Cortex of kidney (tissue), 1 donor: ENCODE data around the gene ACTL9.
"Not testable (repeated sequence)": the region's sequence is repeated elsewhere in the genome, so short reads cannot be mapped to it uniquely, and the experiment has no call there.

ENCODE experiments used
- DNase-seq: peaks from one replicate; lab custom pipeline; 2025; lab: John Stamatoyannopoulos, UW

ACTL9 gene

DNA sequence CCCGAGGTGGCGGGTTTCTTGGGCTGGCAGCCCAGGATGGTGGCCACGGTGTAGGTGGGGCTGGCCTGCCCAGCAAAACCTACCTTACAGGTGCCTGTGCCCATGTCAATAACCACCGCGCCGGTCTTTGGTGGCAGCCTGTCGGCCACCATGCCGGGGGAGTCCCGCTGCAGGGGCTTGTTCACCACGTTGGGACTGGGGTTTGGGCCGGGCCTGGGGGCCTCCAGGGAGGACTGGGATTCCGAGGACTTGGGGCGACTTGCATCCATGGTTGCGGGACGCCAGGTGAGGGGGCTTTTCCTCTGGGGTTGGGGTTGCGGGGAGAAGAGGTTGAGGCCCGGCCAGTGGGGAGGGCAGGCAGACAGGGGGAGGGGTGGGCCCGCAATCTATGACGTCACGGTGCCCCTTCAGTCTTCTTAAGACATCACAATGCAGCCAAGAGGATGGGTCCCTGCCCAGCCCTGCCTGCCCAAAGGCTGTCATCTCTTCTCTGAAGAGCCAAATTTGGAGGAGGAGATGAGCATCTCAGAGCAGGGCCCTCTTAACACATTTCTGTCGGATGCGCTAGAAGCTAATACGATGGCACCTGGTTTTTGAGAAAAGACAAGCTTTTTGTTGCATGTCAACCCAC is at the start of gene ACTL9:
Gene ACTL9 (minus strand): TSS at position 363 of the 631 bp plus-strand sequence. CDS start 94 bp downstream, at position 269.
- DNase-seq = no peak

DNA sequence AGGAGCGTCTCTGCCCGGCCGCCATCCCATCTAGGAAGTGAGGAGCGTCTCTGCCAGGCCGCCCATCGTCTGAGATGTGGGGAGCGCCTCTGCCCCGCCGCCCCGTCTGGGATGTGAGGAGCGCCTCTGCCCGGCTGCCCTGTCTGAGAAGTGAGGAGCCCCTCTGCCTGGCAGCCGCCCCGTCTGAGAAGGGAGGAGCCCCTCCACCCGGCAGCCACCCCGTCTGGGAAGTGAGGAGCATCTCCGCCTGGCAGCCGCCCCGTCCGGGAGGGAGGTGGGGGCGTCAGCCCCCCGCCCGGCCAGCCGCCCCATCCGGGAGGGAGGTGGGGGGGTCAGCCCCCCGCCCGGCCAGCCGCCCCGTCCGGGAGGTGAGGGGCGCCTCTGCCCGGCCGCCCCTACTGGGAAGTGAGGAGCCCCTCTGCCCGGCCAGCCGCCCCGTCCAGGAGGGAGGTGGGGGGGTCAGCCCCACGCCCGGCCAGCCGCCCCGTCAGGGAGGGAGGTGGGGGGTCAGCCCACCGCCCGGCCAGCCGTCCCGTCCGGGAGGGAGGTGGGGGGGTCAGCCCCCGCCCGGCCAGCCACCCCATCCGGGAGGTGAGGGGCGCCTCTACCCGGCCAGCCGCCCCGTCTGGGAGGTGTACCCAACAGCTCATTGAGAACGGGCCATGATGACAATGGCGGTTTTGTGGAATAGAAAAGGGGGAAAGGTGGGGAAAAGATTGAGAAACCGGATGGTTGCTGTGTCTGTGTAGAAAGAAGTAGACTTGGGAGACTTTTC is 40.9 kb upstream of the ACTL9 start:
- DNase-seq = not testable (repeated sequence)

GRCh38 chr19:8738377-8738776 is 39.8 kb upstream of the ACTL9 start:
- DNase-seq = no peak

GRCh38 chr19:8731428-8732169 is 33.0 kb upstream of the ACTL9 start:
- DNase-seq = no peak

DNA sequence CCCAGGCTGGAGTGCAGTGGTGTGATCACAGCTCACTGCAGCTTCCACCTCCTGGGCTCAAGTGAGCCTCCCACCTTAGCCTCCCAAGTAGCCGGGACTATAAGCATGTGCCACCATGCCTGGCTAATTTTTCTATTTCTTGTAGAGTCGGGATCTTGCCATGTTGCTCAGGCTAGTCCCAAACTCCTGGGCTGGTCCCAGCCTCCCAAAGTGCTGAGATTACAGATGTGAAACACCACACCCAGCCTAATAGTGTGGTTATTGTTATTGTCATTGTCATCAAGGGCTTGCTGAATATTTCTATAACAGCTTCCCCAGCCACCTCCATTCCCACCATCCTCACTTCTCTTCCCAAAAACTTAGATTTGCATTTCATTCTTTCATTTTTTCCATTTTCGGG is 25.7 kb upstream of the ACTL9 start:
- no peak for DNase-seq

GRCh38 chr19:8722032-8722431 is 23.4 kb upstream of the ACTL9 start:
- DNase-seq = no peak

GRCh38 chr19:8721334-8721733 is 22.7 kb upstream of the ACTL9 start, which contains the start of gene OR2Z1:
OR2Z1 (plus strand) TSS chr19:8721634; CDS start chr19:8731029, 9,395 bp downstream.
- no peak for DNase-seq

- DNase-seq = not testable (repeated sequence)
Observed at GRCh38 chr19:8710337-8710736, 11.7 kb upstream of the ACTL9 start.

DNA sequence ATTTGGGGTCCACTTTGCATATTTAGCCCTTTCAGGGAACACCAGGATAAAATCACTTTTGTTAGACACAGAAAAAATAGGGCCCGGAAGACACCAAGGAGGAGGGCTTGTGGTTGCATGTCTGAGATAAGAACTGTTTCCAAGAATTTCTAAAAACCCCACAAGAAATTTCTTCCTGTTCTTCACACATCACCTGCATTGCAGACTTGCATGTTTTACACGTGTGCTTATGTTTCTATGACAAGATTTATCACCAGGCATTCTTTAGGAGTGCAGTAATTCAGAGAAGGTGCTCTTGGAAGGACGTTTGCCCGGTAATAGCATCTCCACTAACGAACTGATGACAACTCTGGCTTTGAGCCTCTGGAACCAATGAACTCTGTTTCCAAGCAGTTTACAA is 7.1 kb upstream of the ACTL9 start:
- no peak for DNase-seq

DNA sequence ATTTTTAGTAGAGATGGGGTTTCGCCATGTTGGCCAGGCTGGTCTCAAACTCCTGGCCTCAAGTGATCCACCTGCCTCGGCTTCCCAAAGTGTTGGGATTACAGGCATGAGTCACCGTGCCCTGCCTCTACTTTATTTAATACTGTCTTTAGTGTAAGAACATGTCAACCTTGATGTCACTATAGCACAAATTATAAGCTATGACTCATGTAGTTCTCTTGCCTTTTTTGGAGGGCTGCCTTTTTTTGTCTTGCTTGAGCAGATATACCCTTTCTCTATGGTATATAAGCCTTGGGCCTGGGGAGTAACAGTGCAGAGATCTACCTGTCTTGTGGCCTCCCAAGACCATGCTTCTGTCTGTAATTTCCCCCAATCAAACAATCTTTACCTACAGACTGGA is 6.7 kb upstream of the ACTL9 start:
- not testable (repeated sequence) for DNase-seq

GRCh38 chr19:8703223-8703622 is 4.6 kb upstream of the ACTL9 start:
- no peak for DNase-seq

DNA sequence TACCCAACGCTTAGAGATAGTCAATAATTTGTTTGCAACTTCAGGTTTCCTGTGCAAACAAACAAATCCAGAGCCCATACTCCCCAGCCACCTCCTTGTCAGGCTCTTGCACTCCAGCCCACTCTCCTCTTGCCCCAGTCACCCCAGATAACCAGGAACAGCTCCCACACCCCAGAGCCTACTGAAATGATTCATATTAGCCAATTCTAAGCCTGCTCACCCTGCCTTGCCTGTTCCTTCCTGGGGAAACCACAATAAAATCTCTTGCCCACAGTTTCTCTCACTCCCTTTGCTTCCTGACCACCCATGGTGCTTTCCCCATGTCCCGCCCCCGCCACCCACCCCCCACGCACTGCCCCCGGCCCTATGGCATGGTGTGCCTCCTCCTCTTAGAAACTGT is 3.8 kb upstream of the ACTL9 start:
- DNase-seq = no peak

DNA sequence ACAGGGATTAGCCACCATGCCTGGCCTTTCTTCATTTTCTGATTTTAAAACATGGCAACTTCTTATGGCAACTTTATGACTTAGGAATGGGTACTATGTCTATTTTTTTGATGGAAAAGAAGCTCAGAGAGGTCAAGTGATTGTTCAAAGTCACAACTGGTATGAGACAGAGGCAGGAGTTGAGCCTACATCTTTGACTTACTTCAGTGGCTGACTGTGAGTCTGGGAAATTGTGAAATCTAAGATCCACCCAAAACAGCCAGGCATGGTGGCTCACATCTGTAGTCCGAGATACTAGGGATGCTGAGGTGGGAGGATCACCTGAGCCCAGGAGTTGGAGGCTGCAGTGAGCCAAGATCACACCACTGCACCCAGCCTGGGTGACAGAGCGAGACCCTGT is 2.4 kb upstream of the ACTL9 start:
- DNase-seq = no peak

GRCh38 chr19:8699908-8700307 is 1.3 kb upstream of the ACTL9 start:
- DNase-seq = no peak

DNA sequence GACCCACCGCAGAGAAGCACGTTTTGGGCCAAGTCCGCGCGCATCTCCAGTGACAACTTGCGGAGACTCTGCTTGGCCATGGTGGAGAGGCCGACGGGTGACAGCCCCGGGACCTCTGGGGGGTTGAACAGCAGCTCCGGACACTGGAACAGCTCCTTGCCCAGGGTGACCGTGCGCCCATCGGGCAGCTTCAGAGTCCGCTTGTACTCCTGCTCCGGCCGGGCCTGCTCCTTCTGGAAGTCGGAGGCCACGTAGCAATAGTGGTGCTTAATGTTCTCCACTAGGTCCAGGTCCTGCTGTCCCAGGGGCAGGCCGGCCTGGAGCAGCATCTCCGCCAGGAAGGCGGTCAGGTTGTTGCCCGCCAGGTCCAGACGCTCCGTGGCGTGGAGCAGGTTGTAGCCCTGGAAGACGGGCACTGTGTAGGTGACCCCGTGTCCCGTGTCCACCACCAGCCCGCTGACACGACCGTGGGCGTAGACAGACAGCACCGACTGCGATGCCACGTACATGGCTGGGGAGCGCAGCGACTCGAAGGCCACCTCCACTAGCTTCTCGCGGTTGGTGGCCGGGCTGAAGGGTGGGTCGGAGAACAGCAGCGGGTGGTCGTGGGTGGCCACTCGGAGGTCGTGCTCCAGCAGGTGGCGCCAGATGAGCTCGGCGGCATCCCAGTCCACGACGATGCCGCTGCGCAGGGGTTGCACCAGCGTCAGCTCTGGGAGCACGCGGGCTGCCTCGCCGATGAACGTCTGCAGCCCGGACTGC is 743 bp downstream of the ACTL9 start:
- no peak for DNase-seq

DNA sequence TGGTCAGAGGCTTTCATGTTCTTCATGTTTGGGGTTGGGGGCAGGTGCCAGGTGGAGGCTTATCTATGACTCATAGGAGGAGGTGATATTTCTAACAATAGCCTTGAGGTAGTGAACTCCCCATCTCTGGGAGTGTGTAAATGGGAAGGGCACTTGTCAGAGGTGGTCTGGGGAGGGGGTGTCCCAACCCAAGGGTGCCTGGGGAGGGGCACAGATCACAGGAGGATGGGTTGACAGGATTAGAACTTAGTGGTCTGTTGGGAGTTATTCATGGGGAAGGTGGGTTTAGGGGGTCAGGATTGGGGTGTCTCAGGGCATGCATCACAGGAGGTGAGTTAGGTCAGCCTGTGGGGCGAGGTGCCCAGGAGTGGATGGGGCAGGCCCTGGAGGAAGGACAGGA is 1.6 kb downstream of the ACTL9 start:
- no peak for DNase-seq

GRCh38 chr19:8695911-8696310 is 2.7 kb downstream of the ACTL9 start:
- no peak for DNase-seq

GRCh38 chr19:8695501-8695900 is 3.1 kb downstream of the ACTL9 start:
- no peak for DNase-seq

DNA sequence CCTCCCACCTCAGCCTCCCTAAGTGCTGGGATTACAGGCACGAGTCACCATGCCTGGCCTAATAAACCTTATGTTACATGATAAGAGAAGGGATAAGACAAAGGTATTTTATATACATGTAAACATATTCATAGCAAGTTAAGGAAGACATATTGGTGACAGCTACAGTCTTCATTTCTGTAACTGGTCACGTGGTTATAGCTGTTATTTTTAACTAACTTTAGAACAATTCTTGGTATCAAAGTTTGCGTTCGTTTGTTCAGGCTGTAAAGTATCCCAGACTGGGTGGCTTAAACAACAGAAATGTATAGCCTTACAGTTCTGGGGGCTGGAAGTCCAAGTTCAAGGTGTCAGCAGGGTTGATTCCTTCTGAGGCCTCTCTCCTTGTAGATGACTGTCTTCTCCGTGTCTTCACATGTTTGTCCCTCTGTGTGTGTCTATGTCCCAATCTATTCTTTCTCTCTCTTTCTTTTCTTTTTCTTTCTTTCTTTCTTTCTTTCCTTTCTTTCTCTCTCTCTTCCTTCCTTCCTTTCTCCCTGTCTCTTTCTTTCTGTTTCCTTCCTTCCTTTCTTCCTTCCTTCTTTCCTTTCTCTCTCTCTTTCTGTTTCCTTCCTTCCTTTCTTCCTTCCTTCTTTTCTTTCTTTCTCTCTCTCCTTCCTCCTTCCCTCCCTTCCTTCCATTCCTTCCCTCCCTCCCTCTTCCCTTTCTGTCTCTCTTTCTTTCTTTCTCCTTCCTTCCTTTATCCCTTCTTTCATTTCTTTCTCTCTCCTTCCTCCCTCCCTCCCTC is 7.6 kb downstream of the ACTL9 start:
- no peak for DNase-seq

GRCh38 chr19:8688930-8689329 is 9.7 kb downstream of the ACTL9 start:
- no peak for DNase-seq

DNA sequence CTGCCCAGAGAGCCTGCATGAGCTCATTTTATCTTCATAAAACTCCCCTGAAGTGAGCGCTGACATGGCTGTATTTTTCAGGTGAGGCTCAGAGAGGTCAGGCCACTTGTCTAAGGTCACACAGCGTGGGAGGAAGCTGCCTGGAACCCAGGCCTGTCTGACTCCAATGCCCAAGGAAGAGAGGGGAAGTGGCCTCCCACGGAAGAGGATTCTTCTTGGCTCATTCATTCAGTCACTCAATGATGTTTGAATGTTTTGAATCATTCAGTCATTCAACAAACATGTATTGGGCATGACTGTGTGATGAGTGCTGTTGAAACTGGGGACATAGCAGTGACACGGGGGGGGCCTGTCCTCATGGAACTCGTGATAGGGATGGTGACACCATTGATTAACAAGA is 12.0 kb downstream of the ACTL9 start:
- no peak for DNase-seq
